WERI-Rb-1 (cell line): ENCODE results near the gene SHROOM3.

Experiments
- DNase-seq: peaks from one replicate; pipeline ENCODE4 v3.0.0-alpha.2; 2020
- H3K27ac ChIP-seq: fragments of 250-450 bp; sonication (Bioruptor Pico); 2 replicates; pipeline ENCODE4 v1.5.1; 2020; ENCODE audit warnings: mild to moderate bottlenecking, moderate library complexity
- H3K27me3 ChIP-seq: fragments of 250-450 bp; sonication (Bioruptor Pico); 2 replicates; pipeline ENCODE4 v1.5.1; 2021; ENCODE audit warnings: mild to moderate bottlenecking, low read depth, moderate library complexity; ENCODE audit not compliant: insufficient read depth, severe bottlenecking
- H3K36me3 ChIP-seq: fragments of 250-450 bp; sonication (Bioruptor Pico); 2 replicates; pipeline ENCODE4 v1.5.1; 2020; ENCODE audit warnings: mild to moderate bottlenecking, moderate library complexity
- H3K4me3 ChIP-seq: 2 replicates; pipeline ENCODE4 v1.5.1; 2011; ENCODE audit warnings: low read depth, mild to moderate bottlenecking, control low read depth, low read length
- H3K9me3 ChIP-seq: fragments of 250-450 bp; sonication (Bioruptor Pico); 2 replicates; pipeline ENCODE4 v1.5.1; 2021; ENCODE audit warnings: mild to moderate bottlenecking, moderate library complexity; ENCODE audit not compliant: severe bottlenecking
- CTCF ChIP-seq: IDR thresholded peaks from 2 replicates; pipeline ENCODE4 v1.5.1; 2011; ENCODE audit warnings: low read depth, mild to moderate bottlenecking, control low read depth, inconsistent platforms, low read length

The SHROOM3 gene

DNA sequence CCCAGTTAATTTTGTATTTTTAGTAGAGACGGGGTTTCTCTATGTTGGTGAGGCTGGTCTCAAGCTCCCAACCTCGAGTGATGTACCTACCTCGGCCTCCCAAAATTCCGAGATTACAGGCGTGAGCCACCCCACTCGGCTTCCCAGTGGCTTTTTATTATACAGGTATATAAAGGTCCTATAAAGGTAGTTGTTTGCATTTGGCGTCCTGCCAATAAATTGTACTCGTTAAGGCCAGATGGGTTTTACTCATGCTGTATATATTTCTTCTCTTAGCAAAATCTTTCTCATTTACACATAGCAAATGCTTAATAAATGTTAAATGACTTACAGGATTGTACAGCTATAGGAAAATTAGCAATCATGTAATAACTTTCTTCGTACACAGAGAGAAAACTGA, 6.9 kb downstream of the SHROOM3 start:
- H3K9me3 ChIP-seq: peaks cover 14% of the 10 kb centered on the region
- no peaks in the 10 kb centered on the region for H3K36me3 ChIP-seq
- no peak overlapping the region for H3K27ac ChIP-seq
- H3K27me3 ChIP-seq: no peaks in the 10 kb centered on the region
- DNase-seq: no peak
- no peak for TF ChIP-seq CTCF
- no peak overlapping the region for H3K4me3 ChIP-seq

DNA sequence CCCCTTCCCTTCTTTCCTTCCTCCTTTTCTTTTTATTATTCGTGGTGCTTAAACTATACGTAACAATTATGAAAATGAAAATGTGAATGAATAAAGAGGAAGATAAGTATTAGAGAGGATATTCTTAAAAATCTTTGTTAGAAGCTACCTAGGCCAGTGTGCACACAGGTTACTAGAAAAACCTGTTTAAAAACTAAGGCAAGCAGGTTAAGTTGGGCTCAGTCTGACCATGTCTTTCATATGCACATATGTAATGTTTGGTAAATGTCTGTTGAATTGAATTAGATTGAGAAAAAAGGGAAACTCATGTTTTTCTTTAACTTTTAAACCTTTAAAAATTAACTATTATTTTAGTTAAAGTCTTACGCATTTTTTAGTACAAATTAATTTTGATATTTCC, 7.8 kb downstream of the SHROOM3 start:
- DNase-seq: no peak
- no peak overlapping the region for H3K27ac ChIP-seq
- no peak overlapping the region for H3K4me3 ChIP-seq
- peaks cover 12% of the 10 kb centered on the region for H3K9me3 ChIP-seq
- H3K27me3 ChIP-seq: no peaks in the 10 kb centered on the region
- no peak for TF ChIP-seq CTCF
- no peaks in the 10 kb centered on the region for H3K36me3 ChIP-seq

GRCh38 chr4:76443376-76443775, 8.3 kb downstream of the SHROOM3 start:
- H3K27me3 ChIP-seq: no peaks in the 10 kb centered on the region
- H3K4me3 ChIP-seq: no peak overlapping the region
- no peak for DNase-seq
- no peaks in the 10 kb centered on the region for H3K36me3 ChIP-seq
- peaks cover 7% of the 10 kb centered on the region for H3K9me3 ChIP-seq
- no peak for TF ChIP-seq CTCF
- H3K27ac ChIP-seq: no peak overlapping the region

GRCh38 chr4:76445911-76446310, 10.9 kb downstream of the SHROOM3 start:
- Histone ChIP-seq H3K9me3 (no peaks in the 10 kb centered on the region), H3K36me3 (no peaks in the 10 kb centered on the region), H3K27ac (no peak overlapping the region), H3K4me3 (no peak overlapping the region), H3K27me3 (no peaks in the 10 kb centered on the region)
- TF ChIP-seq CTCF: no peak
- DNase-seq: no peak

- Histone ChIP-seq H3K27me3 (no peaks in the 10 kb centered on the region), H3K36me3 (no peaks in the 10 kb centered on the region), H3K4me3 (no peak overlapping the region), H3K9me3 (no peaks in the 10 kb centered on the region), H3K27ac (no peak overlapping the region)
- no peak for TF ChIP-seq CTCF
- no peak for DNase-seq
Observed at GRCh38 chr4:76447393-76447851, 12.4 kb downstream of the SHROOM3 start.

DNA sequence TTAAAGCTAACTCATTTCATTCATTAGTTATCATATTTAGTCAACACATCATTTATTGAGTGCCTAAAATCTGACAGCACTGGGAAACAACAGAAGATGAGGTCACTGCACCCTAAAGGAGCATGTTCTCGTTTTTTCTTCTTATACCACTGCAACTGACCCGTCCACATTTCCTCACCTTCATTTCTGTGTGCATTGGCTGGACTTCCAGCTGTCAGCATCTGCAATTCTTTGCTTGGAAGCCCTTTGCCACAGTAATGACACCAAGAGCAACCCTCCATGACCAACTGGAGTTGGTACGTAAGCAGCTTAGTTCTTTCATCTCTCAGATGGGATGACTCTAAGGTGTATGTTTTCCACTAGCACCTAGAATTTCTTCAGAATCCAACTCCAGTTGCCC, 13.2 kb downstream of the SHROOM3 start:
- no peak for DNase-seq
- Histone ChIP-seq H3K9me3 (no peaks in the 10 kb centered on the region), H3K4me3 (no peak overlapping the region), H3K27ac (no peak overlapping the region), H3K36me3 (no peaks in the 10 kb centered on the region), H3K27me3 (no peaks in the 10 kb centered on the region)
- no peak for TF ChIP-seq CTCF
